Measurements from ENCODE around the gene KCNMA1. TPM values are rescaled to one million over a fixed set of nuclear protein-coding genes. Genes with fewer than 3 reads are reported as not detected.

Gene KCNMA1
- total RNA-seq, 1 donor from 2014 or later: 2.2 TPM

DNA sequence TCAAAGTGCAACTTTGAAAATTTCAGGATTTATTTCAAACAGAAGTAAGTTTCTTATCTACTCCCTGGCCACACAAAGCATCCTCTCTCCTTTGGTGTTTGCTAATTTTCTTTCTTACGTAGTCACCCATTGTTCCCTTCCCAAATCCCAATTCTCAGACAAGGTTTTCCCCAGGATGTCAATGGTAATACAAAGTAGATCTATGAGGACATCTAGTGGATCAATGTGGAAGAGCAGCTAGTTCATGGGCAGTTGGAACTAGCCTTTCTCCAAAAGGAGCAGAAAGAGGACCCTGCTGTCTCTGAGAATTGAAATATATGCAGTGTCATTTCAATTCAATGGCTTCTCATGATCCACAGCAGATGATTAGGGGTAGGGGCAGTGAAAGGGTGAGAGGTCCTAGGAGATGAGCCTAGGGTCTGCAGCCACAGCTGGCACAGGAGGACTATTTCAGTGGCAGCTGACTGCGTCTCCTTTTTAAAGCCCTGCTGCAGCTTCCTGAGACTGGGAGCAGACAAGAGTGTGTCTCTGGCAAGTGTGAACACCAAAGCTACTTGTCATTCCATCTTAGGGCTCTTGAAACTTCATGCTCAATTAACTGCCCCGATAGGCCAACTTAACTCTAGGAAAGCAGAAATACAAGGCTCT, 632.6 kb downstream of the KCNMA1 start:
- ATAC-seq (peak; percentile 85), DNase-seq (ENCODE audit: missing footprints) (no peak)
- intact Hi-C loops (cut with DNase I): loop anchor here (5.0 kb wide), 2 partner anchors 102 to 1603 kb away; partner anchors contain the start of gene ZNF503

DNA sequence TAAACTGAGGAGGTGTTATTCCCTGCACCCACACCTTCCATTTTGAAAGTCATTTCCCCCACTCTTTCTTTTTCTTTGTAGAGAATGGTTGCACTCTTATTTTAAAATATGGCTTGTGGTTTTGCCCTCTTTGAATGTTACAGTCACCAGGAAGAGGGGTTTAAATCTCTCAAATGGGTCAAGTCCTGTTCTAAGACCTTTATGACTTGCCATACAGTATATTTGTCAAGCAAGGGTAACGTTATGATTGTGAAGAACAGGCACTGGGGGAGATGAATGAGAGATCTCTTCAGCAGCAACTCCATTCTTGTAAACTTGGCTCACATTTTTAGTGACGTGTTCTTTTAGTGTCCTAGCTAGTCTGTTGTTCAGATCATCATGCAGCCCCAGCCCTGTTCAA, 634.7 kb downstream of the KCNMA1 start:
- ATAC-seq: no peak
- DNase-seq (ENCODE audit: missing footprints): no peak
- intact Hi-C loops (cut with DNase I): no loop called here

GRCh38 chr10:77001206-77001605, 636.4 kb downstream of the KCNMA1 start:
- ATAC-seq: no peak
- no peak for DNase-seq (ENCODE audit: missing footprints)
- intact Hi-C loops (cut with DNase I): no loop called here

GRCh38 chr10:76998451-76998850, 639.2 kb downstream of the KCNMA1 start:
- intact Hi-C loops (cut with DNase I): no loop called here
- DNase-seq (ENCODE audit: missing footprints): no peak
- ATAC-seq: no peak

DNA sequence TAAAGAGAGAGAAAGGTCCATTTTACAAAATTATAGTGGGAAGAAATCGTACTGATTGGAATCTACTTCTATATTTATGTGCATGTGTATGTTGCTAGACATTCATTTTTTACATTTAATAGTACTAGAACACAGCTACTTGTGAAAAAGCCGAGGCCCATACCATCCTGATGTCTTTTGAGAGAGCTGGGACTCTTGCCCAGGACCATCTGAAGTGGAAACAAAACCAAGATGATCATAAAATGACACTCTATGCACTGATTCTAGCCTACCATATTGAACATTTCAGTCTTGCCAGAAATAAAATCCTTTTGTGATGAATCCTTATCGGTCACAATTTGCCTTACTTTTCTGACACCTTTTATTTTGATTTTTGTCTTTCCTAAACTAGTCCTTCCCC, 640.0 kb downstream of the KCNMA1 start:
- ATAC-seq (no peak), DNase-seq (ENCODE audit: missing footprints) (no peak)
- intact Hi-C loops (cut with DNase I): no loop called here

DNA sequence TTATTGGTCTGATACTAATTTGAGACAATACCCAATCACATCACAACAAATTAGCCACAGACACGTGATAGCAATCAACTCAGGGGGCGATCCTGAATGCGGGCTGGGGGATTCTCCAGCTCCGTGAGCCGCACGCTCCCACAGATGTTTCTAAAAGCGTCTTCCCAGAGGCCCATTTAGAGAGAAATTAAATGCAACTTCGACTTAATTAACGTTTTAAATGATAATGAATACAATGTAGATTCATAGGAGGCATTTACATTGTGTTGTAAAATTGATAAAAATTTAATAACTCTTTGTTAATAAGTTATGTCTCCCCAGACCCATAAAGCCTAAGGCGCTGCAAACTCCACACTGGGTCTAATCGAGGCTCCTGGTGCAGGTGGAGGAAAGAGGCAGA, 642.6 kb downstream of the KCNMA1 start:
- intact Hi-C loops (cut with DNase I): no loop called here
- DNase-seq (ENCODE audit: missing footprints): no peak
- no peak for ATAC-seq

DNA sequence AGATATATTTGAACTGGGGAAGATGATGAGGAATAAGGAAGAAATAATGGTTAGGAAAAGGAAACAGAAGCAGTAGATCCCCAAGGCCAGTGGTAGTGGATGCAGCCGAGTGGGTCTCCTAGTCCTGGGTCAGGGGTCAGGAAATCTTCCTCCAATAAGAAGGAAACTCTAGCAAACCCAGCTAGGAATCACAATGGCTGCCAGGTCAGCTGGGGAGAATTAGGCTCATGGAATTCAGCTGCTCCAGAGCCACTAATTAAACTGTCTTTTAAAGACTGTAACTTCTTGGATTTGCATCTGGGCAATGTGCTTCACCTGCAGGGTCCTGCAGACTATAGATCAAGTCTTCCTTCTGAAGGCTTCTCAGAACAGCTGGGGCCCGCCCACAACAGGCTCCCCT, 644.4 kb downstream of the KCNMA1 start:
- ATAC-seq (no peak), DNase-seq (ENCODE audit: missing footprints) (no peak)
- intact Hi-C loops (cut with DNase I): no loop called here

DNA sequence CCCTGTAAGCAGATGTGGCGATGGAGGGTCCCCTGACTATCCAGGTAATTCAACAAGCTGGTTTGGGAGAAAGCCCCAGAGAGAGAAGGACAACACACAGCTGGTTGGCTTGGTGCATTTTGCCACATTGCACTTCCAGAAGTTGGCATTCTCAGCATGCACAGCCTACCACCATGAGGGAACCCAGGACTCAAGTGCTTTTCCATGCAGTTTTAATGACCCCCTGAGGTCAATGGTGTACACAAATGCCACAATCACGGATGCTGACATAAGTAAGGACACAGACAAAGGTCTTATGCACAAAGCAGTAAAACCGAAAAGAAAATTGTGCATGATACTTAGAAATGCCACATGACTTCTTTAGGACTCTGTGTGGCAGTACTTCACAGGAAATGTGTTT, 645.1 kb downstream of the KCNMA1 start:
- ATAC-seq (no peak), DNase-seq (ENCODE audit: missing footprints) (no peak)
- intact Hi-C loops (cut with DNase I): no loop called here

GRCh38 chr10:76991621-76992020, 646.0 kb downstream of the KCNMA1 start:
- DNase-seq (ENCODE audit: missing footprints) (no peak), ATAC-seq (no peak)
- intact Hi-C loops (cut with DNase I): no loop called here

GRCh38 chr10:76990561-76990960, 647.0 kb downstream of the KCNMA1 start:
- no peak for DNase-seq (ENCODE audit: missing footprints)
- intact Hi-C loops (cut with DNase I): no loop called here
- ATAC-seq: no peak

DNA sequence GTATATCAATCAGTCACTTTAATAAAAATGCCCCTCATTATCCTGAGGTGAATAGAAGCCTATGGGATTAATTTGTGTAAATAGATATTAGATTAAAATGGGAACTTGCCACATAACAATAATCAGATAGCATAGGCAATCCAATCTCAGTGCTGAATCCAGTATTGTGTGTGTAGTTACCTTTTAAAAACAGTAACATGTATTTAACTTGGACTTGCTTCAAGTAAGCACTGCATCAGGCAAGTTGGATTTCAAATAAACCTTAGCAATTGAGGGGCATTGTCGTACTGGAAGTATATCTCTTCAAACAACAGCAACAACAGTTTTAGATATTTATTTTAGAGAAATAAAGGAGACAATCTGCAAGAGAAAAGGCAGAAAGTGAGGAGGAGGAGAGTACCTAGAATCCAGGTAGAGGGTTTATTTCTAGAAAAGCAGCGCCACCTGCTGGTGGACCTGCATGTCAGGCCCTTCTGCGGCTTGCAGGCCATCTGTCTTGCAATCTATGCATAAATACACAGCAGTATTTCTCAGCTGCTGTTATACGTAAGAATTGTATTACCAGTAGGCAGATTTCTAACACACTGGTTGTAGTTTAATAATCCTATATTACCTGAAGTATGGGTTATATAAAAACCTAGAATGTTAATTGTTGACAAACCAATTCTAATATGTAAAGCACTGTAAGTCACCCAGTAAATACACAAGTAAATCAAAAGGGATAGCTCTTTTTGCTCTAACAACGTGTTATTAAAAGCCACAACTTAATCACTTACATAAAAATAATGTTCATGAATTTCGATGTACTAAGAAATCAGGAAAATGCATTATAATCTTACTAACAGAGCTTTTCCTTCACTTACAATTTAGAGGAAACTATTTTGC, 652.8 kb downstream of the KCNMA1 start:
- ATAC-seq (peak; percentile 70), DNase-seq (ENCODE audit: missing footprints) (peak; percentile 74)
- intact Hi-C loops (cut with DNase I): loop anchor here (5.0 kb wide), 3 partner anchors 208 to 1582 kb away; partner anchors contain the start of gene ZNF503

DNA sequence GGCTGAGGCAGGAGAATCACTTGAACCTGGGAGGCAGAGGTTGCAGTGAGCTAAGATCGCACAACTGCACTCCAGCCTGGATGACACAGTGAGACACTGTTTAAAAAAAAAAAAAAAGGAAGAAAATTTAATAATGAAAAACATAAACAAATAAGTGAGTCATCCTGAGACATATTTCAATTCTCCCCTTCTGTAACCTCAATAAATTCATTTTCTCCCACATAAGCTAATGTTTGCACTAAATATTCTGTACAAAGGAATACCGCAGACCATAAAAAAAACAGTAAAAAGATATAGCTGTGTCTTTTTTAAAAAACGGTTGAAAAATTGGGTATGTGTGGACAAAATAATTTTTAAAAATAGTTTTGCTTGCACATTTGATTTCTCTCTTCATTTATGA, 654.0 kb downstream of the KCNMA1 start:
- no peak for DNase-seq (ENCODE audit: missing footprints)
- intact Hi-C loops (cut with DNase I): loop anchor here (5.0 kb wide), 2 partner anchors 206 to 431 kb away; no protein-coding TSS in a partner anchor
- ATAC-seq: no peak

GRCh38 chr10:76982671-76983070, 654.9 kb downstream of the KCNMA1 start:
- no peak for ATAC-seq
- no peak for DNase-seq (ENCODE audit: missing footprints)
- intact Hi-C loops (cut with DNase I): loop anchor here (5.0 kb wide), 2 partner anchors 205 to 430 kb away; no protein-coding TSS in a partner anchor

DNA sequence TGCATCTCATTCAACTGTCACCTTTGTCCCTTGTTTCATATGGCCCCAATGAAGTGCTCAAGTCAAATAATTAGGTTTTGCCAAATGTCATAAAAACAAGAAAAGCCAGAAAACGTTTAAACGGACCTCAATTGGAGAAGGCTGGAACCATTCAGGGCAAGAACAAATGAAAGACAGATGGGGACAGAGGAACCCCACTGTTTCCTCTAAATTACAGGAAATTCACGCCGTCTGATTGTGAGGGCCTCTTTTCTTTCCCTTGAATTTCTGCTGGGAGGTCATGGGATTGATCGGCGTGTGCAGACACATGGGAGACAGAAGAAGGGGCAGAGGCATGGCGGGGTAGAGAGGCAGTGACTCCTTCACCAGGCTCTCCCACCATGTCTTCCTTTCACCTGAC, 656.4 kb downstream of the KCNMA1 start:
- ATAC-seq: no peak
- no peak for DNase-seq (ENCODE audit: missing footprints)
- intact Hi-C loops (cut with DNase I): loop anchor here (5.0 kb wide), 2 partner anchors 204 to 429 kb away; no protein-coding TSS in a partner anchor

DNA sequence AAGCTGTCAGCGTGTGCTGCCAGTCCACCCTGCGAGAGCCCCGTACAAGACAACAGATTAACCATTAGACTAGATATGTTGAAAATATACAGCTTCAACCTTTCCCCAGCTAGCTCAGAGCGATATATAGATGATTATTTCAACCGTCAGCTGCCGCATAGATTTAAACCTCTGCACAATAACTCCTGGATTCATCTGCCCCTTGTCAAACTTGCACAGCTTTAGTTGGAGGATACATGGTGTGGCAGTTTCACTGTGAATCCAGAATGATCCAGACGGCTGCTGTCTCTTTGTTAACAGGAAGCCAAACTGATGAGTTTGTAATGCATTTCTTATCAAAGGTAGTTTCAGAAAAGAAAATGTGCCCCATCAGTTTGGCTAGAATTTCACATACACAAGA, 659.7 kb downstream of the KCNMA1 start:
- DNase-seq (ENCODE audit: missing footprints) (no peak), ATAC-seq (no peak)
- intact Hi-C loops (cut with DNase I): no loop called here

DNA sequence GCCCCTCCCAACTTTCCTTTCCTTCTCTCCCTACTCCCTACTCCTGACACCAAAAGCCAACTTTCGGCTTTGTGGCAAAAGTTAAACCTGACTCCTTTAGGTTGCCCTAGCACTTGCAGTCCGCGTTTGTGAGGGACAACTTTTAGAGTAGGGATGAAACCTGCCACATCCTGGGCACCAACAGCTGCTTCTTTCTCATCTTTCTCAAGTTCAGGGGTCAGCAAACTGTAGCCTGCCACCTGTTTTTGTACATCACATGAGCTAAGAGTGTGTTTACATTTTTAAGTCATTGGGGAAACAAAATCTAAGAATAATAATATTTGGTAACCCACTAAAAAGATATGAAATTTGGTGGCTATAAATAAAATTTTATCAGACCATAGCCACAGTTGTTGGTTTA, 660.6 kb downstream of the KCNMA1 start:
- DNase-seq (ENCODE audit: missing footprints): no peak
- no peak for ATAC-seq
- intact Hi-C loops (cut with DNase I): no loop called here

DNA sequence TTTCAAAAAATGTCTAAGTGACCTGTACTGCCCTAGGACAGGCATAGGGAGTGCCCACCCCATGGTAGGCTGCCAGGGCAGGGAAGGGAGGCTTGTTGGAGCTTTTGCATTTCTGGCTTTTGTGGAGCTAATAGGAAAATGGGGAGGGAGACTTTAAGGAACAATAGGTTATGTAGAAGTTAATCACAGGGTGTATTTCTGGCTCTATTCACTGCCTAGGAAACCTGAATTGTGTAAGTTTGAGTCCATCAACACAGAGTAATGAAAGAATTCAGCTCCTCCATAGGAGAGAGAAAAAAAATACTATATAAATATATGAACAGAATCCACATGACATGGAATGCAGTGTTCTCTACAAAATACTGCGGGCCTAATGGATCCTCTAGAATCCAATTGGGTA, 661.5 kb downstream of the KCNMA1 start:
- ATAC-seq: no peak
- intact Hi-C loops (cut with DNase I): no loop called here
- no peak for DNase-seq (ENCODE audit: missing footprints)

DNA sequence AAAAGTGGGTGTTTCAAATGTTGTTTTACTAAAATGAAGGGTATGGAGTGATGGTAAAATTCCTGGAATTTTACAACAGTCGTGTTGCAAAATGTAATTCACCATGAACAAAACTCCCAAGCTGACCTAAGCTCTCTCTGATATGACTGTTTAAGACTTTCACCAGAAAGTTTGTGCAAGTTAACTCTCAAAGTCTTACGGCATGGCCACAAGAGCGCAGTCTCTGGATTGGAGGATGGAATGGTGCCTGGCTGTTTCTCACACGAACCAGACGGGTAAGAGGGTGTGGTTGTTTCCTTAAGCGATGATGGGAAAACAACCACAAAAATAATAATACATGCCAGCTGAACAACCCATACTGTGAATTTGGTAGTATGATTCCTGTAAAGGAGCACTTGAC, 662.5 kb downstream of the KCNMA1 start:
- ATAC-seq: no peak
- DNase-seq (ENCODE audit: missing footprints): no peak
- intact Hi-C loops (cut with DNase I): no loop called here

- intact Hi-C loops (cut with DNase I): no loop called here
- DNase-seq (ENCODE audit: missing footprints) (no peak), ATAC-seq (no peak)
Measured at GRCh38 chr10:76974017-76974691, 663.5 kb downstream of the KCNMA1 start.

Measured in Right ventricle myocardium inferior (tissue), 1 donor.